Esophagus muscularis mucosa (tissue), 4 donors: ENCODE results near the gene CCNE1. TPM values are rescaled to one million over a fixed set of nuclear protein-coding genes. Genes with fewer than 3 reads are reported as not detected.

Experiments
- DNase-seq: peaks from one replicate; pipeline ENCODE4 v3.0.0-alpha.2; 2017; ENCODE audit errors: extremely low spot score
- H3K27ac ChIP-seq, 4 donors: fragments of 200-600 bp; sonication (generic); replicated peaks in 1 of 4; 1 replicate in 3 of 4; 2 replicates in 1 of 4; pipeline ENCODE4 v1.5.1; 2016 to 2019; ENCODE audit warnings: mild to moderate bottlenecking in 1 of 4
- H3K27me3 ChIP-seq, 4 donors: fragments of 200-600 bp; sonication (generic); one replicate each; pipeline versions ENCODE4 v1.5.1 to v1.6.0; 2016 to 2019
- H3K36me3 ChIP-seq, 4 donors: fragments of 200-600 bp; sonication (generic); one replicate each; pipeline ENCODE4 v1.5.1; 2016 to 2019
- H3K4me1 ChIP-seq, 4 donors: fragments of 200-600 bp; sonication (generic); one replicate each; pipeline ENCODE4 v1.5.1; 2016 to 2019
- H3K4me3 ChIP-seq, 4 donors: fragments of 200-600 bp; sonication (generic); 1 replicate in 2 of 4; 2 replicates in 2 of 4; pipeline ENCODE4 v1.5.1; 2016 to 2019; ENCODE audit warnings: mild to moderate bottlenecking in 4 of 4, moderate library complexity in 1 of 4
- H3K9me3 ChIP-seq, 4 donors: fragments of 200-600 bp; sonication (generic); 1 replicate in 3 of 4; 2 replicates in 1 of 4; pipeline ENCODE4 v1.5.1; 2016 to 2019
- EP300 ChIP-seq: sonication (generic); formaldehyde crosslinking; IDR thresholded peaks from one replicate; pipeline ENCODE4 v1.6.1; 2017; ENCODE audit warnings: antibody characterized with exemption
- POLR2A ChIP-seq: fragments of 450-650 bp; IDR thresholded peaks from one replicate; pipeline ENCODE4 v1.6.1; 2017; ENCODE audit warnings: antibody characterized with exemption, moderate library complexity, mild to moderate bottlenecking, low read depth
- POLR2AphosphoS5 ChIP-seq, 2 donors: sonication (generic); formaldehyde crosslinking; IDR thresholded peaks; one replicate each; pipeline ENCODE4 v1.6.1; 2017; ENCODE audit warnings: antibody characterized with exemption in 2 of 2
- WGBS: methylation state at CpG from one replicate; pipeline ENCODE4 v1.1.5; 2018; 5-methylcytosine and 5-hydroxymethylcytosine counted together
- intact Hi-C: fragments of 100-400 bp; cut with DNase I; formaldehyde crosslinking; loops from one replicate; pipeline ENCODE4 v1.15.1; 2023
- total RNA-seq, 4 donors: library from RNA; depleted of rRNA; stranded (reverse); fragments of >200 nt; gene quantifications; one replicate each; pipeline versions ENCODE4 v1.1.0 to v1.2.1, GENCODE V29; 2016
- TF ChIP-seq, protein P1 (sequence below), 3 experiments: fragments of 200-600 bp in 2 of 3; fragments of 450-650 bp in 1 of 3; sonication (generic) in 2 of 3; IDR thresholded peaks; one replicate each; pipeline ENCODE4 v1.5.1; 2017 to 2019; ENCODE audit warnings: antibody characterized with exemption in 3 of 3, mild to moderate bottlenecking in 2 of 3, moderate library complexity in 1 of 3

Gene CCNE1
- total RNA-seq, 4 donors from 2014 or later: 0.42 to 4.0 (median 2.4) TPM

GRCh38 chr19:29872224-29872731 lies 60.5 kb downstream of the CCNE1 start:
- no peak for DNase-seq
- H3K27ac ChIP-seq: no peak overlapping the region
- peaks cover 0 to 41% (median 12%) of the 10 kb centered on the region in 4 donors for H3K27me3 ChIP-seq
- 26% methylated on average over 27 of the region's 33 CpGs for WGBS
- H3K4me3 ChIP-seq: peak overlapping the region in 1 of 4 donors; percentile 5
- H3K9me3 ChIP-seq: peaks cover 0 to 15% (median 9%) of the 10 kb centered on the region in 4 donors
- peaks cover 18 to 42% (median 36%) of the 10 kb centered on the region in 4 donors for H3K4me1 ChIP-seq
- H3K36me3 ChIP-seq: no peaks in the 10 kb centered on the region
- intact Hi-C loops: loop anchor here (5.0 kb wide), 1 partner anchor 100 kb away; no protein-coding TSS in a partner anchor
- TF ChIP-seq POLR2A (no peak), EP300 (no peak), POLR2AphosphoS5 (IDR thresholded peaks at IDR 0.05) (no peak)
- TF ChIP-seq, protein P1, sequence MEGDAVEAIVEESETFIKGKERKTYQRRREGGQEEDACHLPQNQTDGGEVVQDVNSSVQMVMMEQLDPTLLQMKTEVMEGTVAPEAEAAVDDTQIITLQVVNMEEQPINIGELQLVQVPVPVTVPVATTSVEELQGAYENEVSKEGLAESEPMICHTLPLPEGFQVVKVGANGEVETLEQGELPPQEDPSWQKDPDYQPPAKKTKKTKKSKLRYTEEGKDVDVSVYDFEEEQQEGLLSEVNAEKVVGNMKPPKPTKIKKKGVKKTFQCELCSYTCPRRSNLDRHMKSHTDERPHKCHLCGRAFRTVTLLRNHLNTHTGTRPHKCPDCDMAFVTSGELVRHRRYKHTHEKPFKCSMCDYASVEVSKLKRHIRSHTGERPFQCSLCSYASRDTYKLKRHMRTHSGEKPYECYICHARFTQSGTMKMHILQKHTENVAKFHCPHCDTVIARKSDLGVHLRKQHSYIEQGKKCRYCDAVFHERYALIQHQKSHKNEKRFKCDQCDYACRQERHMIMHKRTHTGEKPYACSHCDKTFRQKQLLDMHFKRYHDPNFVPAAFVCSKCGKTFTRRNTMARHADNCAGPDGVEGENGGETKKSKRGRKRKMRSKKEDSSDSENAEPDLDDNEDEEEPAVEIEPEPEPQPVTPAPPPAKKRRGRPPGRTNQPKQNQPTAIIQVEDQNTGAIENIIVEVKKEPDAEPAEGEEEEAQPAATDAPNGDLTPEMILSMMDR (IDR thresholded peaks at IDR 0.05): no peak

DNA sequence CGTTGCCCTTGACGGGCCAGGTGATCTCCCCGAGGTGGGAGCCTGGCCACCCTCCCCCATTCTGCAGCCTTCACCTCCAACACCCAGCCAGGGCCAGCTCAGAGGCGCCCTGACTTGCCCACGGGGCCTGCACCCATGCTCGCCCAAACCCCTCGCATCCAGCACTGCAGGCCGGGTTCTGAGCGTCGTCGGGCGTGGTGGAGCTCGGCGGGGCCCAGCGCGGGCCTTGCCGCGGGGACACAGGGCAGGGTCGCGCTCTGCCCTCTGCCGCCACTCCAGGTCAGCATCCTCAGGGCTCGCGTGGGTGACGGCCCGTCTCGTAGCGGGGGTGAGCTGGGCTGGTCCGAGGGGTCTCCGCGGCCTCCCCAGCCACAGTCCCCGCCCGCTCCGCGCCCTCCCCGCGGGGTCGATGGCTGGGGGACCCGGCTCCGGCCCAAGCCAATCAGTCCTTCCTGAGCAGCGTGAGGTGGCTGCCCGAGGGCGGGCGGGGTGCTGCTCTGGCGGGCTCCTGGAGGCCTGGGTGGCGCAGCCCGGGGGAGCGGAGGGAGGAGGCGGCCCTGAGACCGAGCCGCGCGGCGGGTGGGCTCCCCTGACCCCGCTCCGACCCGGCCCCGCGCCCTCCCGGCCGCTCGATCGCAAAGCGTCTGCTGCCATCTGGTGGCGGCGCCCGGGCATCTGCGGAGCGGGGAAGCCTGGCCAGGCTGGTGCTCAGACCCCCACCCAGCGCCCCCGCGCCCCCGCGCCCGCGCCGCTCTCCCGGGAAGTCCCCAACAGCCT lies 61.4 kb downstream of the CCNE1 start:
- intact Hi-C loops: loop anchor here (5.0 kb wide), 1 partner anchor 101 kb away; no protein-coding TSS in a partner anchor
- DNase-seq: no peak
- Histone ChIP-seq H3K36me3 (no peaks in the 10 kb centered on the region), H3K9me3 (peaks cover 0 to 6% (median under 1%) of the 10 kb centered on the region in 4 donors), H3K4me1 (peaks cover 18 to 42% (median 36%) of the 10 kb centered on the region in 4 donors), H3K4me3 (peak overlapping the region; percentile 52 to 63 (median 54)), H3K27me3 (peaks cover 0 to 41% (median 12%) of the 10 kb centered on the region in 4 donors), H3K27ac (no peak overlapping the region)
- WGBS: 17% methylated on average over 8 of the region's 77 CpGs
- TF ChIP-seq POLR2A (no peak), POLR2AphosphoS5 (IDR thresholded peaks at IDR 0.05) (no peak), EP300 (no peak)
- TF ChIP-seq, protein P1 (IDR thresholded peaks at IDR 0.05): peak; percentile 81 to 98 (median 95)

Other genes with a start within 250 kb of the CCNE1 start
- 10 to 100 TPM; 52.8 to 73.5 (median 71.5) TPM for gene POP4, start 205.7 kb upstream of the CCNE1 start, total RNA-seq
- gene PLEKHF1, start 146.5 kb upstream of the CCNE1 start, total RNA-seq: 10 to 100 TPM; 27.4 to 58.6 (median 36.1) TPM
- 10 to 100 TPM; 27.0 to 52.9 (median 38.9) TPM for gene C19orf12, start 96.7 kb upstream of the CCNE1 start, total RNA-seq
- 10 to 100 TPM; 56.4 to 67.8 (median 59.8) TPM for gene URI1, start 130.2 kb downstream of the CCNE1 start, total RNA-seq